Measurements from ENCODE around the gene GET3. TPM values are rescaled to one million over a fixed set of nuclear protein-coding genes. Genes with fewer than 3 reads are reported as not detected.

GET3 gene
- total and polyA plus RNA-seq, 2 of the 13 experiments (the other 11 are each of a cell fraction or from before 2014, with no cell fraction given), result 57.7 to 59.4 TPM

GRCh38 chr19:12789904-12790619, 52.8 kb downstream of the GET3 start (continued):
- no peak for TF ChIP-seq LRRFIP1 (CRISPR knock-in tag; conservative IDR thresholded peaks at IDR 0.05)
- no peak; the same call in 1 of the 2 replicates for TF ChIP-seq SKIL (CRISPR knock-in tag; IDR thresholded peaks at IDR 0.05; ENCODE audit: borderline replicate concordance)
- TF ChIP-seq MAFK (conservative IDR thresholded peaks at IDR 0.05 in 1 of 2, IDR thresholded peaks at IDR 0.05 in 1 of 2; ENCODE audit: low read length in 2 of 2), result no peak
- no peak for TF ChIP-seq ZNF30 (CRISPR knock-in tag; IDR thresholded peaks at IDR 0.05)
- TF ChIP-seq ZNF615 (CRISPR knock-in tag; IDR thresholded peaks at IDR 0.05; ENCODE audit: borderline replicate concordance), result no peak
- TF ChIP-seq ATF7 (IDR thresholded peaks at IDR 0.05), result peak; percentile 34; the same call in 1 of the 2 replicates
- no peak for TF ChIP-seq ATF7 (CRISPR knock-in tag; IDR thresholded peaks at IDR 0.05)
- no peak for TF ChIP-seq PHB2 (IDR thresholded peaks at IDR 0.05; ENCODE audit: partially characterized antibody)
- no peak for TF ChIP-seq ZNF709 (CRISPR knock-in tag; IDR thresholded peaks at IDR 0.05)
- TF ChIP-seq BRD4 (CRISPR knock-in tag; IDR thresholded peaks at IDR 0.05), result no peak
- peak; percentile 66 for TF ChIP-seq RBM39 (IDR thresholded peaks at IDR 0.05; ENCODE audit: low read depth, low read length, poor library complexity, severe bottlenecking)
- TF ChIP-seq ZNF512B (CRISPR knock-in tag; IDR thresholded peaks at IDR 0.05; ENCODE audit: borderline replicate concordance), result no peak
- TF ChIP-seq RFX1 (IDR thresholded peaks at IDR 0.05), result peak; percentile 96
- TF ChIP-seq CTCF (CRISPR knock-in tag; IDR thresholded peaks at IDR 0.05), result no peak
- peak; percentile 52; the same call in 1 of the 2 replicates for TF ChIP-seq TBX2 (CRISPR knock-in tag; IDR thresholded peaks at IDR 0.05; ENCODE audit: borderline replicate concordance)
- no peak for TF ChIP-seq ATF6 (CRISPR knock-in tag; conservative IDR thresholded peaks at IDR 0.05)
- no peak for TF ChIP-seq ZNF740 (CRISPR knock-in tag; IDR thresholded peaks at IDR 0.05)

Data from HepG2 (cell line).